Measurements from ENCODE around the gene OR1F1. TPM values are rescaled to one million over a fixed set of nuclear protein-coding genes. Genes with fewer than 3 reads are reported as not detected.

The OR1F1 gene
- total and polyA plus RNA-seq, 9 of the 15 experiments (the other 6 are each of a cell fraction or from before 2014, with no cell fraction given): 0.15 to 0.61 (median 0.35) TPM; not detected in 3

GRCh38 chr16:3173892-3174617, 13.9 kb upstream of the OR1F1 start (continued):
- TF ChIP-seq ZBTB33 (CRISPR knock-in tag; IDR thresholded peaks at IDR 0.05) (no peak), E2F3 (CRISPR knock-in tag; IDR thresholded peaks at IDR 0.05) (no peak), TAF1 (IDR thresholded peaks at IDR 0.05; ENCODE audit: control insufficient read depth, extremely low read depth, insufficient read depth, low read length, severe bottlenecking) (no peak), USF2 (CRISPR knock-in tag; IDR thresholded peaks at IDR 0.05) (peak; percentile 50), PYGO2 (tag; IDR thresholded peaks at IDR 0.05) (no peak), NR1H2 (CRISPR knock-in tag; IDR thresholded peaks at IDR 0.05) (no peak), HEY1 (CRISPR knock-in tag; IDR thresholded peaks at IDR 0.05; ENCODE audit: borderline replicate concordance) (no peak), PCBP1 (IDR thresholded peaks at IDR 0.05; ENCODE audit: low read depth, low read length, poor library complexity, severe bottlenecking) (no peak), PKNOX1 (IDR thresholded peaks at IDR 0.05) (no peak), ZBED1 (IDR thresholded peaks at IDR 0.05) (no peak), POLR2AphosphoS5 (IDR thresholded peaks at IDR 0.05; ENCODE audit: control insufficient read depth, insufficient read depth, low read depth, low read length) (no peak), ZNF431 (CRISPR knock-in tag; IDR thresholded peaks at IDR 0.05) (no peak), TARDBP (IDR thresholded peaks at IDR 0.05) (0 out of 2 replicates have a peak, but pooled peaks have one; percentile 54)
- TF ChIP-seq, protein P1, sequence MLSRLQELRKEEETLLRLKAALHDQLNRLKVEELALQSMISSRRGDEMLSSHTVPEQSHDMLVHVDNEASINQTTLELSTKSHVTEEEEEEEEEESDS (CRISPR knock-in tag; IDR thresholded peaks at IDR 0.05): no peak
- TF ChIP-seq, protein P2, sequence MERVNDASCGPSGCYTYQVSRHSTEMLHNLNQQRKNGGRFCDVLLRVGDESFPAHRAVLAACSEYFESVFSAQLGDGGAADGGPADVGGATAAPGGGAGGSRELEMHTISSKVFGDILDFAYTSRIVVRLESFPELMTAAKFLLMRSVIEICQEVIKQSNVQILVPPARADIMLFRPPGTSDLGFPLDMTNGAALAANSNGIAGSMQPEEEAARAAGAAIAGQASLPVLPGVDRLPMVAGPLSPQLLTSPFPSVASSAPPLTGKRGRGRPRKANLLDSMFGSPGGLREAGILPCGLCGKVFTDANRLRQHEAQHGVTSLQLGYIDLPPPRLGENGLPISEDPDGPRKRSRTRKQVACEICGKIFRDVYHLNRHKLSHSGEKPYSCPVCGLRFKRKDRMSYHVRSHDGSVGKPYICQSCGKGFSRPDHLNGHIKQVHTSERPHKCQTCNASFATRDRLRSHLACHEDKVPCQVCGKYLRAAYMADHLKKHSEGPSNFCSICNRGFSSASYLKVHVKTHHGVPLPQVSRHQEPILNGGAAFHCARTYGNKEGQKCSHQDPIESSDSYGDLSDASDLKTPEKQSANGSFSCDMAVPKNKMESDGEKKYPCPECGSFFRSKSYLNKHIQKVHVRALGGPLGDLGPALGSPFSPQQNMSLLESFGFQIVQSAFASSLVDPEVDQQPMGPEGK (CRISPR knock-in tag; IDR thresholded peaks at IDR 0.05; ENCODE audit: borderline replicate concordance): no peak
- TF ChIP-seq, protein P3, sequence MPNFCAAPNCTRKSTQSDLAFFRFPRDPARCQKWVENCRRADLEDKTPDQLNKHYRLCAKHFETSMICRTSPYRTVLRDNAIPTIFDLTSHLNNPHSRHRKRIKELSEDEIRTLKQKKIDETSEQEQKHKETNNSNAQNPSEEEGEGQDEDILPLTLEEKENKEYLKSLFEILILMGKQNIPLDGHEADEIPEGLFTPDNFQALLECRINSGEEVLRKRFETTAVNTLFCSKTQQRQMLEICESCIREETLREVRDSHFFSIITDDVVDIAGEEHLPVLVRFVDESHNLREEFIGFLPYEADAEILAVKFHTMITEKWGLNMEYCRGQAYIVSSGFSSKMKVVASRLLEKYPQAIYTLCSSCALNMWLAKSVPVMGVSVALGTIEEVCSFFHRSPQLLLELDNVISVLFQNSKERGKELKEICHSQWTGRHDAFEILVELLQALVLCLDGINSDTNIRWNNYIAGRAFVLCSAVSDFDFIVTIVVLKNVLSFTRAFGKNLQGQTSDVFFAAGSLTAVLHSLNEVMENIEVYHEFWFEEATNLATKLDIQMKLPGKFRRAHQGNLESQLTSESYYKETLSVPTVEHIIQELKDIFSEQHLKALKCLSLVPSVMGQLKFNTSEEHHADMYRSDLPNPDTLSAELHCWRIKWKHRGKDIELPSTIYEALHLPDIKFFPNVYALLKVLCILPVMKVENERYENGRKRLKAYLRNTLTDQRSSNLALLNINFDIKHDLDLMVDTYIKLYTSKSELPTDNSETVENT (CRISPR knock-in tag; IDR thresholded peaks at IDR 0.05): no peak
- TF ChIP-seq, protein P4, sequence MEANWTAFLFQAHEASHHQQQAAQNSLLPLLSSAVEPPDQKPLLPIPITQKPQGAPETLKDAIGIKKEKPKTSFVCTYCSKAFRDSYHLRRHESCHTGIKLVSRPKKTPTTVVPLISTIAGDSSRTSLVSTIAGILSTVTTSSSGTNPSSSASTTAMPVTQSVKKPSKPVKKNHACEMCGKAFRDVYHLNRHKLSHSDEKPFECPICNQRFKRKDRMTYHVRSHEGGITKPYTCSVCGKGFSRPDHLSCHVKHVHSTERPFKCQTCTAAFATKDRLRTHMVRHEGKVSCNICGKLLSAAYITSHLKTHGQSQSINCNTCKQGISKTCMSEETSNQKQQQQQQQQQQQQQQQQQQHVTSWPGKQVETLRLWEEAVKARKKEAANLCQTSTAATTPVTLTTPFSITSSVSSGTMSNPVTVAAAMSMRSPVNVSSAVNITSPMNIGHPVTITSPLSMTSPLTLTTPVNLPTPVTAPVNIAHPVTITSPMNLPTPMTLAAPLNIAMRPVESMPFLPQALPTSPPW (CRISPR knock-in tag; IDR thresholded peaks at IDR 0.05): peak; percentile 47
